Fibroblast of mammary gland (primary cell): ENCODE results near the gene GBX1.

Experiments
- DNase-seq: peaks from one replicate; pipeline ENCODE4 v3.0.0-alpha.2; 2010; ENCODE audit warnings: low read depth
- H3K4me3 ChIP-seq: 2 replicates; pipeline ENCODE4 v1.5.1; 2011; ENCODE audit warnings: low read depth, mild to moderate bottlenecking, low read length, moderate library complexity; ENCODE audit not compliant: control insufficient read depth
- TF ChIP-seq, protein P1 (sequence below): conservative IDR thresholded peaks from 2 replicates; pipeline ENCODE4 v1.5.1; 2011; ENCODE audit warnings: low read depth, low read length, inconsistent platforms; ENCODE audit not compliant: control insufficient read depth, insufficient read depth

The GBX1 gene

DNA sequence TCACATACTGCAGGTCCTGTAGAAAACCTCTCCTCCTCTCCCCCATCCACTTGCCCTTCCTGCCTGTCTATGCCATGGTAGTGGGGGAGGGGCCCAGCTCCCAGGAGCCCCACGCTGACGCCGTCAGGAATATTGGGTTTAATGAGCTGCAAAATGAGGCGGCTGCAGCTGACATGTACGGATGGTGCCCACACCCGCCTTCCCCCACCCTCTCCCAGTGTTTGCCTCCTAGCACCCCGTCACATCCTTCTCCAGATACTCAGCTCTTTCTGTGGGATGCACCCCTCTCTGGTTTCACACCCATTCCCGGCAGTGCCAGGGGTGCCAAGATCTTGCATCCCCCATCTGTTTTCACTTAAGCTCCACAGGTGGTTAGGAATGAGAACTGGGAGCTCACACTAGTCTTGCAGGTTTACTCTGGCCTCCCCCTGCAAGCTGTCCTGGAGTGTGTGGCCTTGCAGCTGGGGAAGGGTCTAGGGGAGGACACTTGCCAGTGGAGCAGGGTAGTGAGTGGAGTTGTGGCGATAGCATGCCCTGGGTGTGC is 26.1 kb downstream of the GBX1 start:
- no peak for DNase-seq
- TF ChIP-seq, protein P1, sequence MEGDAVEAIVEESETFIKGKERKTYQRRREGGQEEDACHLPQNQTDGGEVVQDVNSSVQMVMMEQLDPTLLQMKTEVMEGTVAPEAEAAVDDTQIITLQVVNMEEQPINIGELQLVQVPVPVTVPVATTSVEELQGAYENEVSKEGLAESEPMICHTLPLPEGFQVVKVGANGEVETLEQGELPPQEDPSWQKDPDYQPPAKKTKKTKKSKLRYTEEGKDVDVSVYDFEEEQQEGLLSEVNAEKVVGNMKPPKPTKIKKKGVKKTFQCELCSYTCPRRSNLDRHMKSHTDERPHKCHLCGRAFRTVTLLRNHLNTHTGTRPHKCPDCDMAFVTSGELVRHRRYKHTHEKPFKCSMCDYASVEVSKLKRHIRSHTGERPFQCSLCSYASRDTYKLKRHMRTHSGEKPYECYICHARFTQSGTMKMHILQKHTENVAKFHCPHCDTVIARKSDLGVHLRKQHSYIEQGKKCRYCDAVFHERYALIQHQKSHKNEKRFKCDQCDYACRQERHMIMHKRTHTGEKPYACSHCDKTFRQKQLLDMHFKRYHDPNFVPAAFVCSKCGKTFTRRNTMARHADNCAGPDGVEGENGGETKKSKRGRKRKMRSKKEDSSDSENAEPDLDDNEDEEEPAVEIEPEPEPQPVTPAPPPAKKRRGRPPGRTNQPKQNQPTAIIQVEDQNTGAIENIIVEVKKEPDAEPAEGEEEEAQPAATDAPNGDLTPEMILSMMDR, result no peak
- no peak overlapping the region for H3K4me3 ChIP-seq

DNA sequence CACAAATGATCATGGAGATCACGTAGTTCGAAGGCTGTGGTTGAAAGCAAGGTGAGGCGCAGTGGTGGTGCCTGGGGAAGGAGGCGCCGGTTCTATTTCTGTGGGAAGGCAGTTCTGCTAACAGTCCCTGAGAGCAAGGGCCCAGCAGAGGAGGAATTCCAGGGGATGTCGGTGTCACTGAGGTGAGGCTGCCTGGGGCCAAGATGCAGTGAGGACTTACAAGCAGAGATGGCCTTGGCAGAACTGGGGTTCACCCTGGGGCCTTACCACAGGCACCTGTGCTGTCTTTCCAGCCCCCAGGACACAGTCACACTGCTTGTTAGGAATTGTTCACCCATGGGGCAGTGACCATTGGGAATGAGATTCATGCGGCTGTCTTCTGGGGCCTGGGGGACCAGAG is 26.7 kb downstream of the GBX1 start:
- no peak overlapping the region for H3K4me3 ChIP-seq
- TF ChIP-seq, protein P1, result no peak
- no peak for DNase-seq

DNA sequence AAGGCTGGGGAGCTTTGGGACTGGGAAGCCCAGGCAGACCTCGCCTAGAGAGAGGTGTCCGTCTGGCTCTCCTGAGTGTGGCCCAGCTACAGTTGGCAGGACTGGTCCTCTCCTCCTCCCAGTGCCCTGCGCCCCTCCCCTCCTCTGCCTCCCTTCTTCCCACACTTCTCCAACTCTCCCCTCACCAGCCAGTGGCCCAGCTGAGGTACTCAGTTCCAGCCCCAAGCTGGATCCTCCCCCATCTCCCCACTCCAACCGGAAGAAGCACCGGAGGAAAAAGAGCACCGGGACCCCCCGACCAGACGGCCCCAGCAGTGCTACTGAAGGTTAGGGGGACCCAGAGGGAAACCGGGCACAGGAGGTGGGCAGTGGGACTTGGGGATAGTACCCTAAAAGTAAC is 27.7 kb downstream of the GBX1 start:
- TF ChIP-seq, protein P1, result no peak
- H3K4me3 ChIP-seq, result no peak overlapping the region
- DNase-seq, result no peak

DNA sequence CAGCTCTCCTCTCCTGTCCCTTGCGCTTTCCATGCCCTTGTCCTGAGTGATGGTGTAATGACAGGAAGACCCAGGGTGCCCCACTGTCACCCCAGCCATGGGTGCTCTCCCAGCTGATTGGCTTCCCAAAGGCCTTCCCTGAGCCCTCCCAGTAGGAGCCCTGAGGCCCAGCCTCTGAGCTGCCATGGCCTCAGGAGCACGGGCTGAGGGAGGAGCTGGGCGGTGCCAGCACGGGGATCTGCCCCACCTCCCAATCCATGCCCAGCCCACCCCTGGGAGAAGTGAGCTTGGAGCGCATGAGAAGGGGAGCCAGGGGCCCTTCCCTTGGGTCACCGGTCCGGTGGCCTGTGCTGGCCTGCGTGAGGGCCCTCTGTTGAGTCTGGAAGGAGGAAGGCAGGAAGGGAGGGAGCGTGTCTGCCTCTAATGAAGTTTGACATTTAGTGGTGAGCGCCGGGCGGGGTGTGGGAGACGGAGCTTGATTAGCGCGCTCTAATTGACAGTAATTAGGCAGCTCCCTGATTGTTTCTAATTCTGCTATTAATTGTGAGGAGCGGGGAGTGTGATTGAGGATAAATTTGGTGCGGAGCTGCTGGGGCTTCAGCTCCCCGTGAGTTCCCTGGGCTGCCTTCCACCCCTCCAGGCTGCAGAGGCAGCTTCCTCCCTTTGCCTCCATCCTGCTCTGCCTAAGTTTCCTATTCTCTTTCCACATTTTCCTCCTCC is 28.3 kb downstream of the GBX1 start:
- H3K4me3 ChIP-seq, result no peak overlapping the region
- TF ChIP-seq, protein P1, result no peak
- no peak for DNase-seq

DNA sequence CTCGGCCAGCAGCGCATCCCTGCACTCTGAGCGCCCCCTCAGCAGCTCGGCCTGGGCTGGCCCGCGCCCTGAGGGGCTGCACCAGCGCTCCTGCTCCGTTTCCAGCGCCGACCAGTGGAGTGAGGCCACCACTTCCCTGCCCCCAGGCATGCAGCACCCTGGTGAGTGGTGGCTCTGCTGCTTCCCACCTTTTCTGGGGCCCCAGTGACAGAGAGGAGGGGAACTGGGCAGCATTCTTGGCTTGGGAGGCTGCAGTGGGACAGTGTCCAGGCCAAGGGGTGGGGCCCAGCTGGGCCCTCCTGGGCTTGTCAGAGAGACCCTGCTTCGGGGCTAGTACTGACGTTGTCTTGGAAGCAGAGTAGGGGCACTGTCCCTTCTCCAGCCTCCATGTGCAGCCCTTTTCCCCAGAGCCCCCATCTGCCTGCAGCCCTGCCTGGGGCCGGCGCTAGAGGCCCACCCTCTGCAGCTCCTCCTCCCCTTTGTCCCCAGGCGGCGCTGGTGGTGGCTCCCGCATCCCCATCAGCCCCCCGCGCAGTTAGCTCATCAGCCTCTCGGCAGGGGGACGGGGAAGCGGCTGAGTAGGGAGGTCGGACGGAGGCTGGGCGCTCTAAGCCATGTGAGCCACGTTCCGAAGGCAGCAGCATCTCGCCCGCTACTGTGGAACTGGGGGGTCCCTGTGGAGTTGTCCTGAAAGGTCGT is 29.2 kb downstream of the GBX1 start:
- TF ChIP-seq, protein P1, result no peak

DNA sequence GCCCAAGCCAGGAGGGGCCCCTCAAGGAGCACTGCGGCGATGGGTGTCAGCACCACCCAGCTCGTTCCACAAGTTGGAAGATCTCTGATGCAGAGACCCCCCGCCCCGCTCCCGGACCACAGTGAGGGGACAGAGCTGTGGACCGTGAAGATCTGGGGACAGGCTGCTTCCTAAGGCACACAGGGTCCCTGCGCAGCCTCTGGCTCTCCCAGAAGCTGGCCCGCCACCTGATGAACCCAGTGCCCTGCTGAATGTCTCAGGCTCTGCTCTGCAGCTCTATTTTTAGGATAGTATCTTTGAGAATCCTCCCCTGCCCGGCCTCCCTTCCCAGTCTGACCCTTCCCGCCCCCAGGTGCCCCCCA is 29.7 kb downstream of the GBX1 start:
- H3K4me3 ChIP-seq, result no peak overlapping the region
- DNase-seq, result no peak
- TF ChIP-seq, protein P1, result no peak

More for the DNA sequence above, 29.2 kb downstream of the GBX1 start:
- no peak overlapping the region for H3K4me3 ChIP-seq
- DNase-seq, result no peak
